PC-3 (cell line): ENCODE data around the gene TSEN54. TPM values are rescaled to one million over a fixed set of nuclear protein-coding genes. Genes with fewer than 3 reads are reported as not detected.

ENCODE experiments used
- ATAC-seq: fragments of 200-7000 bp; cut with Tn5 transposase; 2 replicates; pipeline ENCODE4 v1.9.1; 2020; ENCODE audit warnings: mild to moderate bottlenecking, moderate library complexity
- BruUV-seq: library from RNA; stranded (reverse); fragments of 400-500 nt; replicated peaks from 2 replicates; lab custom pipeline; 2021; lab: Mats Ljungman, UMichigan
- CTCF ChIA-PET: fragments of 300-600 bp; sonication (Branson Sonifier 250); formaldehyde crosslinking; loops from one replicate; lab custom pipeline; 2022; ENCODE audit warnings: antibody characterized with exemption; lab: Charles Lee
- POLR2A ChIA-PET: fragments of 300-600 bp; sonication (Branson Sonifier 250); formaldehyde crosslinking; loops from one replicate; lab custom pipeline; 2022; ENCODE audit warnings: antibody characterized with exemption; ENCODE audit not compliant: unreplicated experiment; lab: Charles Lee
- DNase-seq: peaks from one replicate; pipeline ENCODE4 v3.0.0-alpha.2; 2015
- H2AFZ ChIP-seq: fragments of 300-600 bp; sonication (generic); 2 replicates; pipeline ENCODE4 v1.6.0; 2016; ENCODE audit warnings: antibody characterized with exemption, low read length
- H3F3A ChIP-seq: fragments of 300-600 bp; sonication (generic); one replicate; pipeline ENCODE4 v1.6.0; 2017; ENCODE audit warnings: antibody characterized with exemption, low read length, control low read depth, mild to moderate bottlenecking; ENCODE audit not compliant: unreplicated experiment
- H3K27ac ChIP-seq: fragments of 300-600 bp; sonication (generic); 2 replicates; pipeline ENCODE4 v1.5.1; 2016; ENCODE audit warnings: mild to moderate bottlenecking, low read length
- H3K27me3 ChIP-seq: fragments of 300-600 bp; sonication (generic); 2 replicates; pipeline ENCODE4 v1.6.1; 2016; ENCODE audit warnings: low read length, mixed read lengths
- H3K36me3 ChIP-seq: fragments of 300-600 bp; sonication (generic); 2 replicates; pipeline ENCODE4 v1.6.1; 2016; ENCODE audit warnings: low read depth, mixed run types, low read length, mixed read lengths
- H3K4me1 ChIP-seq: fragments of 300-600 bp; sonication (generic); 2 replicates; pipeline ENCODE4 v1.5.1; 2016; ENCODE audit warnings: low read length; ENCODE audit not compliant: insufficient read depth
- H3K4me2 ChIP-seq: fragments of 300-600 bp; sonication (generic); 2 replicates; pipeline ENCODE4 v1.6.0; 2016; ENCODE audit warnings: low read length
- H3K4me3 ChIP-seq: fragments of 300-600 bp; sonication (generic); 2 replicates; pipeline ENCODE4 v1.5.1; 2016; ENCODE audit warnings: mild to moderate bottlenecking, low read length, mixed read lengths
- H3K79me2 ChIP-seq: fragments of 300-600 bp; sonication (generic); 2 replicates; pipeline ENCODE4 v1.6.1; 2017; ENCODE audit warnings: low read length, mixed read lengths
- H3K9ac ChIP-seq: fragments of 300-600 bp; sonication (generic); 2 replicates; pipeline ENCODE4 v1.6.0; 2016; ENCODE audit warnings: mild to moderate bottlenecking, low read length
- H3K9me2 ChIP-seq: fragments of 300-600 bp; sonication (generic); replicated peaks from 2 replicates; pipeline ENCODE4 v1.6.1; 2016; ENCODE audit warnings: mixed run types, low read length, mixed read lengths
- H3K9me3 ChIP-seq: fragments of 300-600 bp; sonication (generic); 2 replicates; pipeline ENCODE4 v1.6.1; 2016; ENCODE audit warnings: low read length, mixed read lengths
- H4K20me1 ChIP-seq: fragments of 300-600 bp; sonication (generic); 2 replicates; pipeline ENCODE4 v1.6.1; 2016; ENCODE audit warnings: low read length, mixed read lengths
- CTCF ChIP-seq: fragments of 300-600 bp; sonication (generic); conservative IDR thresholded peaks from 2 replicates; pipeline ENCODE4 v1.5.1; 2017; ENCODE audit warnings: antibody characterized with exemption, low read depth, mild to moderate bottlenecking, low read length
- EZH2 ChIP-seq: fragments of 300-600 bp; sonication (generic); IDR thresholded peaks from one replicate; pipeline ENCODE4 v1.6.1; 2017; ENCODE audit warnings: antibody characterized with exemption, mild to moderate bottlenecking, low read length; ENCODE audit not compliant: unreplicated experiment
- EZH2phosphoT487 ChIP-seq: fragments of 300-600 bp; sonication (generic); IDR thresholded peaks from 2 replicates; pipeline ENCODE4 v1.6.1; 2018; ENCODE audit warnings: mild to moderate bottlenecking, antibody characterized with exemption, low read length, borderline replicate concordance
- intact Hi-C: fragments of 100-400 bp; cut with micrococcal nuclease; formaldehyde crosslinking; loops from 2 replicates; pipeline ENCODE4 v1.9.0; 2023
- total RNA-seq: library from RNA; depleted of rRNA; stranded (reverse); fragments of >200 nt; gene quantifications from 2 replicates; pipeline ENCODE4 v1.2.3, GENCODE V29; 2014

The TSEN54 gene
- total RNA-seq, 1 experiment from 2014 or later, result 61.6 TPM

GRCh38 chr17:75521290-75521689 is 5.0 kb downstream of the TSEN54 start:
- Histone ChIP-seq H3K27ac (no peak overlapping the region), H2AFZ (no peak overlapping the region), H3K36me3 (peaks cover 4% of the 10 kb centered on the region; the same call in 1 of the 2 replicates), H3K4me3 (no peak overlapping the region), H3K9me2 (no peaks in the 10 kb centered on the region), H3K9me3 (no peaks in the 10 kb centered on the region), H3F3A (no peaks in the 10 kb centered on the region), H3K4me2 (no peak overlapping the region), H4K20me1 (no peaks in the 10 kb centered on the region), H3K27me3 (no peaks in the 10 kb centered on the region), H3K4me1 (peaks cover 18% of the 10 kb centered on the region), H3K9ac (no peak overlapping the region), H3K79me2 (peaks cover 21% of the 10 kb centered on the region)
- POLR2A ChIA-PET, result no interaction called here
- intact Hi-C loops, result no loop called here
- CTCF ChIA-PET, result no interaction called here
- TF ChIP-seq CTCF (no peak), EZH2phosphoT487 (no peak), EZH2 (no peak)
- no peak for DNase-seq
- no peak for ATAC-seq
- BruUV-seq, result no TSS peak

GRCh38 chr17:75521951-75522727 is 5.8 kb downstream of the TSEN54 start:
- CTCF ChIA-PET, result interaction anchor here (0.5 kb wide), 1 partner anchor 72 kb away, joined by 3 read pairs; no protein-coding TSS in a partner anchor
- H3K4me3 ChIP-seq, result no peak overlapping the region
- H2AFZ ChIP-seq, result no peak overlapping the region
- peaks cover 21% of the 10 kb centered on the region for H3K4me1 ChIP-seq
- no peaks in the 10 kb centered on the region for H3K9me3 ChIP-seq
- POLR2A ChIA-PET, result no interaction called here
- H3K79me2 ChIP-seq, result peaks cover 24% of the 10 kb centered on the region
- BruUV-seq, result no TSS peak
- no peaks in the 10 kb centered on the region for H3F3A ChIP-seq
- no peaks in the 10 kb centered on the region for H3K9me2 ChIP-seq
- H3K4me2 ChIP-seq, result no peak overlapping the region
- H4K20me1 ChIP-seq, result no peaks in the 10 kb centered on the region
- no peak overlapping the region for H3K27ac ChIP-seq
- H3K36me3 ChIP-seq, result peaks cover 4% of the 10 kb centered on the region; the same call in 1 of the 2 replicates
- ATAC-seq, result no peak
- intact Hi-C loops, result no loop called here
- TF ChIP-seq EZH2phosphoT487 (no peak), EZH2 (no peak), CTCF (no peak)
- no peaks in the 10 kb centered on the region for H3K27me3 ChIP-seq
- H3K9ac ChIP-seq, result no peak overlapping the region
- peak; percentile 30 for DNase-seq

GRCh38 chr17:75523647-75524046 is 7.3 kb downstream of the TSEN54 start:
- Histone ChIP-seq H3F3A (no peaks in the 10 kb centered on the region), H3K36me3 (peaks cover 4% of the 10 kb centered on the region; the same call in 1 of the 2 replicates), H3K4me3 (no peak overlapping the region), H3K27ac (no peak overlapping the region), H3K4me2 (no peak overlapping the region), H3K4me1 (peaks cover 13% of the 10 kb centered on the region), H3K27me3 (no peaks in the 10 kb centered on the region), H4K20me1 (no peaks in the 10 kb centered on the region), H3K79me2 (peaks cover 26% of the 10 kb centered on the region), H2AFZ (no peak overlapping the region), H3K9me2 (no peaks in the 10 kb centered on the region), H3K9me3 (no peaks in the 10 kb centered on the region), H3K9ac (no peak overlapping the region)
- no peak for ATAC-seq
- TF ChIP-seq CTCF, result no peak
- no peak for TF ChIP-seq EZH2phosphoT487
- TF ChIP-seq EZH2, result no peak
- CTCF ChIA-PET, result no interaction called here
- POLR2A ChIA-PET, result no interaction called here
- intact Hi-C loops, result loop anchor here (2.0 kb wide), 1 partner anchor 25 kb away; no protein-coding TSS in a partner anchor
- DNase-seq, result no peak
- no TSS peak for BruUV-seq
